Smooth muscle cell of the pulmonary artery (primary cell): ENCODE results near the gene CASKIN1. TPM values are rescaled to one million over a fixed set of nuclear protein-coding genes. Genes with fewer than 3 reads are reported as not detected.

ENCODE experiments used
- total RNA-seq: library from RNA; depleted of rRNA; stranded (reverse); fragments of >200 nt; gene quantifications from 2 replicates; pipeline ENCODE4 v1.2.3, GENCODE V29; 2014

CASKIN1 gene, protein sequence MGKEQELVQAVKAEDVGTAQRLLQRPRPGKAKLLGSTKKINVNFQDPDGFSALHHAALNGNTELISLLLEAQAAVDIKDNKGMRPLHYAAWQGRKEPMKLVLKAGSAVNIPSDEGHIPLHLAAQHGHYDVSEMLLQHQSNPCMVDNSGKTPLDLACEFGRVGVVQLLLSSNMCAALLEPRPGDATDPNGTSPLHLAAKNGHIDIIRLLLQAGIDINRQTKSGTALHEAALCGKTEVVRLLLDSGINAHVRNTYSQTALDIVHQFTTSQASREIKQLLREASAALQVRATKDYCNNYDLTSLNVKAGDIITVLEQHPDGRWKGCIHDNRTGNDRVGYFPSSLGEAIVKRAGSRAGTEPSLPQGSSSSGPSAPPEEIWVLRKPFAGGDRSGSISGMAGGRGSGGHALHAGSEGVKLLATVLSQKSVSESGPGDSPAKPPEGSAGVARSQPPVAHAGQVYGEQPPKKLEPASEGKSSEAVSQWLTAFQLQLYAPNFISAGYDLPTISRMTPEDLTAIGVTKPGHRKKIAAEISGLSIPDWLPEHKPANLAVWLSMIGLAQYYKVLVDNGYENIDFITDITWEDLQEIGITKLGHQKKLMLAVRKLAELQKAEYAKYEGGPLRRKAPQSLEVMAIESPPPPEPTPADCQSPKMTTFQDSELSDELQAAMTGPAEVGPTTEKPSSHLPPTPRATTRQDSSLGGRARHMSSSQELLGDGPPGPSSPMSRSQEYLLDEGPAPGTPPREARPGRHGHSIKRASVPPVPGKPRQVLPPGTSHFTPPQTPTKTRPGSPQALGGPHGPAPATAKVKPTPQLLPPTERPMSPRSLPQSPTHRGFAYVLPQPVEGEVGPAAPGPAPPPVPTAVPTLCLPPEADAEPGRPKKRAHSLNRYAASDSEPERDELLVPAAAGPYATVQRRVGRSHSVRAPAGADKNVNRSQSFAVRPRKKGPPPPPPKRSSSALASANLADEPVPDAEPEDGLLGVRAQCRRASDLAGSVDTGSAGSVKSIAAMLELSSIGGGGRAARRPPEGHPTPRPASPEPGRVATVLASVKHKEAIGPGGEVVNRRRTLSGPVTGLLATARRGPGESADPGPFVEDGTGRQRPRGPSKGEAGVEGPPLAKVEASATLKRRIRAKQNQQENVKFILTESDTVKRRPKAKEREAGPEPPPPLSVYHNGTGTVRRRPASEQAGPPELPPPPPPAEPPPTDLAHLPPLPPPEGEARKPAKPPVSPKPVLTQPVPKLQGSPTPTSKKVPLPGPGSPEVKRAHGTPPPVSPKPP (N-terminal part only)
- 0.20 and 1.7 TPM in 2 replicates for total RNA-seq

DNA sequence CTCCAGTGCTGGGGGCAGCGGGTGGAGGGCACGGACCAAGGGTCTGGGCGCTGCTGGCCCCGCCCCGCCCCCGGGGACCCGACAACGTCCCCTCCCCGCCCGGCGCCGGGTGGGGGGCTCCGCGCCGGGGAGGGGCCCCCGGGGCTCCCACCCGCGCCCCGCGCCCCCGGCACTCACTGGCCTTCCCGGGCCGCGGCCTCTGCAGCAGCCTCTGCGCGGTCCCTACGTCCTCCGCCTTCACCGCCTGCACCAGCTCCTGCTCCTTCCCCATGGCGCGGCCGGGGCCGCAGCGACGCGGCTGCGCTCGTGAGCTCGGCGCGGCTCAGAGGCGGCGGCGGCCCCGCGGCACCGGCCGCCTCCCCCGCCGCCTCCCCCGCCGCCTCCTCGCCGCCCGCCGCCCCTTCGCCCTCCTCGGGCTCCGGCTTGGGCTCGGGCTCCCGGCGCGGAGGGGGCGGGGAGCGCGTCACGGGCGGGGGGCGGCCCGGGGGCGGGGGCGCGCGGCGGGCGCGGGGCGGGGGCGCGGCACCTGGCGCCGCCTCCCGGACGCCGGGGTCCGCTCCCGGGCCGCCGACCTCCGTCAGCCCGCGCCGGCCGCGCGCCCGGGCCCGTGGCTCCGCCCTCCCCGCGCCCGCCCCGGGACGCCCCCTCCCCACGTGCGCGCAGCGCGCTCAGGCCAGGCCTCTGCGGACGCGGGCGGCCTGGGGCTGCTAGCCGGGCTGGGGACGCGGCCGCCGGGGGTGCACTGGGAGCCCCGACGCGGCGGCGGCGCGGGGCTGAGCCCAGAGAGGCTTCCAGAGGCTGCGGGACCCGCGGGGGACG is at the start of gene CASKIN1:
CASKIN1 (minus strand) TSS at position 444 of the 819 bp plus-strand sequence; CDS start at position 271, 173 bp downstream.

DNA sequence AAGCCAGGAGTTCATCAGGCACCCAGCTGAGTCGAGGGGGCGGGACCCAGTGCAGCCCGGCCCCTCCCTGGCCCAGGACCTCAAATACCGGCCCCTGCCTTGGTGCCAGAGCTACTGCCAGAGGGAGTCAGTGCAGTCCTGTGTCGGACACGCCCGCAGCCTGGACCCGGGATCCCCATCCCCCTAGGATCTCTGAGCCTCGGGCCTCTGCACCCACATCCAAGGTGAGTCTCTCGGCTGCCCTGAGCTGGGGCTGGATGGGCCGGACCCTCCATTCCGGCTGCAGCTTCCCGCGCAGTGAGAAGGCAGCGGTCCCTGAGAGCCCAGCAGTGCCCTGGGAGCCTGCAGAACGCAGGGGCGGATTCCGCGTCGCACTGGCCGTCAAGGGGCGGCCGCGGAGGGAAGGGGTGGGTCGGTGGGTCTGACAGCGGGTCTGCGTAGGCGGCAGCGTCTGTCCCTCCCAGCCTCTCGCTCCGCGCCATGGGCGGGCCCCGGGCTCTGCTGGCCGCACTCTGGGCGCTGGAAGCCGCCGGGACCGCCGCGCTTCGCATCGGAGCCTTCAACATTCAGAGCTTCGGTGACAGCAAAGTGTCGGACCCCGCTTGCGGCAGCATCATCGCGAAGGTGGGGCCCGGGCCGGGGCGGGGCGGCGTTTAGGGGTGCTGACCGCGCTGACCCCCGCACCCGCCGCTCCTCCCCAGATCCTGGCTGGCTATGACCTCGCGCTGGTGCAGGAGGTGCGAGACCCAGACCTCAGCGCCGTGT is 40.1 kb upstream of the CASKIN1 start, which contains the start of gene DNASE1L2:
DNASE1L2 (plus strand) TSS at position 108 of the 765 bp plus-strand sequence; CDS start at position 481, 373 bp downstream.

GRCh38 chr16:2223221-2223941 is 27.0 kb upstream of the CASKIN1 start, which contains the start of gene E4F1:
Gene E4F1 (plus strand): TSS chr16:2223591. CDS start chr16:2223614, 23 bp downstream.

GRCh38 chr16:2214719-2214968 is 18.2 kb upstream of the CASKIN1 start, which contains the start of gene PGP:
Gene PGP (minus strand): TSS chr16:2214840. CDS start chr16:2214777, 63 bp downstream.

DNA sequence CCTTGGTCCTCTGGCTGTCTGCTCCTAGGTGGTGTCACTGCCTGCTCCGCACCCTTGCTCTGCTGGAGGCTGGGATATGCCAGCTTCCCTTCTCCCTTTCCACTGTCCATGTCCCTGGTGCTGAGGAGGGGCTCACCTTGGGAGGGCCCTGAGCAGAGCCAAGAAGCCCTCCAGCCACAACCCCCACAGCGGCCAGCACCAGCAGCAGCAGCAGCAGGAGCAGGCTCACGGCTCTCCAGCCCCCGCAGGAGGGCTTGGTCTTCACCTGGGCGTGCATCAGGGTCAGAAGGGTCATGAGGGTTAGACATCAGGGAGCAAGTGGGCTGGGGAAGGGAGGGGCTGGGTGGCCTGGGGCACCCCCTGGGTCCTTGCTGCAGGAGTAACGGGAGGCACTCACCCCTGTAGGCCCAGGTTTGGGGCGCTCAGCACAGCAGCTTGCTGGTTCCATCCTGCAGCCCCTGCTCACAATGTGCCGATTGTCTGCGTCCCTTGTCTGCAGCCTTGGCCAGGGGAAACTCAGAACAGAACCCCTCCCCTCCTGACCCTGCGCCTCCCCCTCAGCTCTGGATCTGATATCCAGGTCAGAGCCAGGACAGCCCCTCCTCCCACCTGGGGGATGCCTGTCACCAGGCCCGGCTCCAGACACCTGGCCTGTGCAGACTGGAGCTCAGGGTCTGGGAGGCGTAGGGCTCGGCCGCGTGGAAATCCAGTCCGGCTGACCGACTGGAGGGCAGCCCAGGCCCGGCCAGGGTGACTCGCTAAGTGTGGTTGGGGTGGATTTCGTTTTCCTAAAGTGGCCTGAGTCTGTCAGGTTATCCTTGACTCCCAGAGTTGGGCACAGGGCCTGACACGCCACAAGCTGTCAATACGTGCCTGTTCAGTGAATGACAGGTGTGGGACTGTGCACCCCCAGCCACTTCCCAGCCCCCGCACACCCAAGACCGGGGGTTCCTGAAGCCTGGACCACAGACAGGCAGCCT is 14.3 kb upstream of the CASKIN1 start, which contains the start of gene BRICD5:
BRICD5 (minus strand) TSS at position 478 of the 980 bp plus-strand sequence; CDS start at position 448, 30 bp downstream.

GRCh38 chr16:2205104-2205966 is 8.9 kb upstream of the CASKIN1 start, which contains the start of gene MLST8:
Gene MLST8 (plus strand): TSS chr16:2205454. CDS start chr16:2206086, 632 bp downstream.

DNA sequence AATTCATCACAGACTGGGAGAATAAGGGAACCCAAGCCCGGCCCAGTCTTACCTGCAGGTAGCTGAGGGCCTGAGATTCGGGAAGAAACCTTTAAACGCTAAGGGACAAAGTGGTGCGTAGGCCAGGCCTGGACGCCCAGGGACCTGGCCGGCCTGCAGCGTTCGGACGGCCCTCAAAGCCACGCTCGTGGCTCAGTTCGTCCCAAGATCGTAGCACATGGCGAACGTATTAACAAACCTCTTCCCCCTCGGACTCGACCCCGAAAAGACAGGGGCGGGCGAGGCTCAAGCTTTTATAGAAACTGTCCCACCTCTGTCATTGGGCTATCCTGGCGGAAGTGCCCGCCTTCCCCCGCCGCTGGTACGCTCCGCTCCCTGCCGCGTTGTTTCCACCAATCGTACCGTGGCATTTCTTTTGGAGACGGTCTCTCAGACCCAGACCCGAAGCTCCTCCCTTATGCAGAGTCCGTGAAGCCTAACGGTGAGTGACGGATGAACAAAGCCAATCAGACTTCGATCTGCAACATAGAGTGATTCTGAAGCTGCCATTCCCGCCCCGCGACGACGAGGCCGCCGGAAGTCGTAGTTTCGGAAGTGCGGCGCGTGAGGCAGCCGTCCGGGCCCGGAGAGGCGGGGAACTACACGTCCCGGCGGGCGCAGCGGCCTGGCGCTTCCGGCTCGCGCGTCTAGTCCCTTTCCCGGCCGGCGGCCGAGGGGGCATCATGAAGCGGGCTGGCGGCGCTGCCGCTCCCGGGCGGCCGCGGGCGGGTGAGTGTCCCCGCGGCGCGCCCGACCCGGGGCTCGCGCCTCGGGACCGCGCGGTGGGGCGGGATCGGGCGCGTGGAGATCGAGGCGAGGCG is 41.1 kb downstream of the CASKIN1 start, which contains the start of gene TRAF7:
TRAF7 (plus strand) TSS at position 692 of the 860 bp plus-strand sequence. CDS start 8,139 bp downstream, outside the sequence.

GRCh38 chr16:2147981-2148671 is 48.3 kb downstream of the CASKIN1 start, which contains the start of gene RAB26:
Gene RAB26 (plus strand): TSS chr16:2148625. CDS start chr16:2148784, 159 bp downstream.

GRCh38 chr16:2135770-2136490 is 60.5 kb downstream of the CASKIN1 start, which contains the start of gene PKD1:
Gene PKD1 (minus strand): TSS chr16:2135898. CDS start chr16:2135689, 209 bp downstream.

Other genes with a start within 250 kb of the CASKIN1 start
- 0.07 TPM in 1 of 2 replicates, not detected in the other for gene RPL3L, start 241.9 kb downstream of the CASKIN1 start, total RNA-seq
- 123 and 126 TPM in 2 replicates for gene NDUFB10, start 237.1 kb downstream of the CASKIN1 start, total RNA-seq
- 1,723 and 1,779 TPM in 2 replicates for gene RPS2, start 231.8 kb downstream of the CASKIN1 start, total RNA-seq
- gene RNF151, start 229.7 kb downstream of the CASKIN1 start, total RNA-seq: not detected in 2 replicates
- 43.1 and 56.3 TPM in 2 replicates for gene TBL3, start 224.6 kb downstream of the CASKIN1 start, total RNA-seq
- not detected in 2 replicates for gene NOXO1, start 215.1 kb downstream of the CASKIN1 start, total RNA-seq
- gene GFER, start 212.4 kb downstream of the CASKIN1 start, total RNA-seq: 8.1 and 15.1 TPM in 2 replicates
- 4.0 and 12.5 TPM in 2 replicates for gene SYNGR3, start 206.6 kb downstream of the CASKIN1 start, total RNA-seq
- gene ZNF598, start 186.8 kb downstream of the CASKIN1 start, total RNA-seq: 16.4 and 29.0 TPM in 2 replicates
- gene NPW, start 176.8 kb downstream of the CASKIN1 start, total RNA-seq: 0.85 and 1.0 TPM in 2 replicates
- 66.8 and 76.2 TPM in 2 replicates for gene NHERF2, start 169.7 kb downstream of the CASKIN1 start, total RNA-seq
- gene NTHL1, start 148.8 kb downstream of the CASKIN1 start, total RNA-seq: 19.2 and 22.6 TPM in 2 replicates
- 57.9 and 73.0 TPM in 2 replicates for gene TSC2, start 148.6 kb downstream of the CASKIN1 start, total RNA-seq
- 276 and 395 TPM in 2 replicates for gene PKD1, start 60.7 kb downstream of the CASKIN1 start, total RNA-seq
- 1.2 and 3.1 TPM in 2 replicates for gene RAB26, start 48.0 kb downstream of the CASKIN1 start, total RNA-seq
- gene TRAF7, start 40.8 kb downstream of the CASKIN1 start, total RNA-seq: 70.4 and 97.4 TPM in 2 replicates
- gene MLST8, start 8.8 kb upstream of the CASKIN1 start, total RNA-seq: 24.3 and 28.1 TPM in 2 replicates
- 1.2 and 2.2 TPM in 2 replicates for gene BRICD5, start 14.3 kb upstream of the CASKIN1 start, total RNA-seq
- 6.1 and 11.0 TPM in 2 replicates for gene PGP, start 18.2 kb upstream of the CASKIN1 start, total RNA-seq
- gene E4F1, start 27.0 kb upstream of the CASKIN1 start, total RNA-seq: 24.2 and 32.3 TPM in 2 replicates
- 0.65 and 0.92 TPM in 2 replicates for gene DNASE1L2, start 39.8 kb upstream of the CASKIN1 start, total RNA-seq
- gene ECI1, start 55.0 kb upstream of the CASKIN1 start, total RNA-seq: 17.9 and 23.9 TPM in 2 replicates
- gene RNPS1, start 71.5 kb upstream of the CASKIN1 start, total RNA-seq: 45.6 and 57.1 TPM in 2 replicates
- 13.0 and 16.0 TPM in 2 replicates for gene ABCA3, start 144.1 kb upstream of the CASKIN1 start, total RNA-seq
- gene CCNF, start 232.8 kb upstream of the CASKIN1 start, total RNA-seq: 5.0 and 7.8 TPM in 2 replicates